B cell (primary cell): Measurements from ENCODE around the gene GLRA1.

Experiments
- EZH2 ChIP-seq: IDR thresholded peaks from 2 replicates; pipeline ENCODE4 v1.6.1; 2012; ENCODE audit warnings: borderline replicate concordance, low read depth, mild to moderate bottlenecking, moderate library complexity, low read length; ENCODE audit not compliant: insufficient read depth, poor library complexity, severe bottlenecking
- TF ChIP-seq, protein P1 (sequence below): fragments of 200-600 bp; IDR thresholded peaks from one replicate; pipeline ENCODE4 v1.8.0; 2022; ENCODE audit warnings: antibody characterized with exemption, mild to moderate bottlenecking

DNA sequence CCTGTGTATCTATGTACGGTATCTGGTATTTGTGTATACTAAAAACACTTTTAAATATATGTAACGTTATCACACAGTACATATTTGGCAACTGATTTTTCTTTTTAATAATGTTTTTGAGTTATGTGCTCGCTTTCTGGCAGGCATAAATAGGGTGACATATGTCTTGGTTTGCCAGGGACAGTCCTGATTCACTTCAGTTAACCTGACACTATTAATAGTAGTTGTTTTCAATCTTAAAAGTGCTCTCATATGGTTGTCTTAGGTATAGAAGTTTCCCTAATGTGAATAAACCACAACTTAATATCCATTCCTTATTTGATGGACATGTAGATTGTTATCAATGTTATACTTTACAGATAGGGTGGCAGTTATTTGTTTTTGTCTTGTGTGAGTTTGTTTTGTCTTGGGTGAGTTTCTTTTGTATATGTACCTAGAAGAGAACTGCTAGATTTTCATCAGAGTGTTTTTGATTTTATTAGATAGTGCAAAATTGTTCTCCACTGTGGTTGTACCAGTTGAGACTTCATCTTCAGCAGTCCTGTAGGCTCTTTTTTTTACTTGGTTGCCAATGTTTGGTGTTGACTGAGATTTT, 145.0 kb downstream of the GLRA1 start:
- TF ChIP-seq, protein P1, sequence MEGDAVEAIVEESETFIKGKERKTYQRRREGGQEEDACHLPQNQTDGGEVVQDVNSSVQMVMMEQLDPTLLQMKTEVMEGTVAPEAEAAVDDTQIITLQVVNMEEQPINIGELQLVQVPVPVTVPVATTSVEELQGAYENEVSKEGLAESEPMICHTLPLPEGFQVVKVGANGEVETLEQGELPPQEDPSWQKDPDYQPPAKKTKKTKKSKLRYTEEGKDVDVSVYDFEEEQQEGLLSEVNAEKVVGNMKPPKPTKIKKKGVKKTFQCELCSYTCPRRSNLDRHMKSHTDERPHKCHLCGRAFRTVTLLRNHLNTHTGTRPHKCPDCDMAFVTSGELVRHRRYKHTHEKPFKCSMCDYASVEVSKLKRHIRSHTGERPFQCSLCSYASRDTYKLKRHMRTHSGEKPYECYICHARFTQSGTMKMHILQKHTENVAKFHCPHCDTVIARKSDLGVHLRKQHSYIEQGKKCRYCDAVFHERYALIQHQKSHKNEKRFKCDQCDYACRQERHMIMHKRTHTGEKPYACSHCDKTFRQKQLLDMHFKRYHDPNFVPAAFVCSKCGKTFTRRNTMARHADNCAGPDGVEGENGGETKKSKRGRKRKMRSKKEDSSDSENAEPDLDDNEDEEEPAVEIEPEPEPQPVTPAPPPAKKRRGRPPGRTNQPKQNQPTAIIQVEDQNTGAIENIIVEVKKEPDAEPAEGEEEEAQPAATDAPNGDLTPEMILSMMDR, result no peak
- TF ChIP-seq EZH2, result no peak
